HepG2 (cell line): ENCODE data around the gene CCL16. TPM values are rescaled to one million over a fixed set of nuclear protein-coding genes. Genes with fewer than 3 reads are reported as not detected.

Source experiments
- ATF6 ChIP-seq: sonication (generic); formaldehyde crosslinking; conservative IDR thresholded peaks from 2 replicates; pipeline ENCODE4 v1.4.0; 2020; ENCODE audit warnings: missing genetic modification reagents
- CENPT ChIP-seq: sonication (generic); formaldehyde crosslinking; IDR thresholded peaks from 2 replicates; pipeline ENCODE4 v1.8.0; 2022; ENCODE audit warnings: low read depth, mild to moderate bottlenecking, moderate library complexity, missing genetic modification reagents
- CHD2 ChIP-seq: IDR thresholded peaks from 2 replicates; pipeline ENCODE4 v1.6.1; 2011; ENCODE audit warnings: low read depth, low read length, improper control_type of control experiment
- EHMT2 ChIP-seq: fragments of 200-600 bp; sonication (generic); IDR thresholded peaks from 2 replicates; pipeline ENCODE4 v1.7.0; 2017; ENCODE audit warnings: antibody characterized with exemption, low read depth, low read length, borderline replicate concordance
- ETV6 ChIP-seq: sonication (generic); formaldehyde crosslinking; conservative IDR thresholded peaks from 2 replicates; pipeline ENCODE4 v1.4.0; 2020; ENCODE audit warnings: missing genetic modification reagents
- HNF1A ChIP-seq, 2 experiments: sonication (generic) in 1 of 2; formaldehyde crosslinking in 1 of 2; IDR thresholded peaks; 2 replicates each; pipeline versions ENCODE4 v1.4.0 to v1.6.1; 2016 to 2020; ENCODE audit warnings: borderline replicate concordance in 1 of 2, low read depth in 1 of 2, mild to moderate bottlenecking in 1 of 2, missing genetic modification reagents in 1 of 2
- IRF1 ChIP-seq: sonication (generic); formaldehyde crosslinking; IDR thresholded peaks from 2 replicates; pipeline ENCODE4 v1.4.0; 2020; ENCODE audit warnings: low read depth, mild to moderate bottlenecking, missing genetic modification reagents
- ISL2 ChIP-seq: sonication (generic); formaldehyde crosslinking; IDR thresholded peaks from 2 replicates; pipeline ENCODE4 v1.5.0; 2020; ENCODE audit warnings: missing genetic modification reagents
- KLF11 ChIP-seq: IDR thresholded peaks from 2 replicates; pipeline ENCODE4 v1.6.1; 2016; ENCODE audit warnings: missing compliant biosample characterization
- MATR3 ChIP-seq: sonication (generic); formaldehyde crosslinking; IDR thresholded peaks from 2 replicates; pipeline ENCODE4 v1.4.0; 2020; ENCODE audit warnings: missing genetic modification reagents
- PBX3 ChIP-seq: sonication (generic); formaldehyde crosslinking; IDR thresholded peaks from 2 replicates; pipeline ENCODE4 v1.8.1; 2023; ENCODE audit warnings: missing genetic modification reagents, inconsistent platforms, borderline replicate concordance
- RELA ChIP-seq: sonication (generic); formaldehyde crosslinking; IDR thresholded peaks from 2 replicates; pipeline ENCODE4 v1.4.0; 2020; ENCODE audit warnings: missing genetic modification reagents
- TOPORS ChIP-seq: sonication (generic); formaldehyde crosslinking; IDR thresholded peaks from 2 replicates; pipeline ENCODE4 v1.8.0; 2023; ENCODE audit warnings: mild to moderate bottlenecking, missing genetic modification reagents
- ZC3H13 ChIP-seq: sonication (generic); formaldehyde crosslinking; IDR thresholded peaks from 2 replicates; pipeline ENCODE4 v1.8.1; 2023; ENCODE audit warnings: mild to moderate bottlenecking, missing genetic modification reagents, moderate library complexity
- ZKSCAN8 ChIP-seq: IDR thresholded peaks from 2 replicates; pipeline ENCODE4 v1.6.1; 2016; ENCODE audit warnings: borderline replicate concordance, missing genetic modification reagents, missing compliant biosample characterization
- ZMYM3 ChIP-seq: sonication (generic); formaldehyde crosslinking; IDR thresholded peaks from 2 replicates; pipeline ENCODE4 v1.5.1; 2020; ENCODE audit warnings: mild to moderate bottlenecking, missing genetic modification reagents
- ZNF350 ChIP-seq: sonication (generic); formaldehyde crosslinking; IDR thresholded peaks from 2 replicates; pipeline ENCODE4 v1.4.0; 2020; ENCODE audit warnings: mild to moderate bottlenecking, low read depth, missing genetic modification reagents, borderline replicate concordance
- ZNF644 ChIP-seq: IDR thresholded peaks from 2 replicates; pipeline ENCODE4 v1.6.1; 2016; ENCODE audit warnings: low read depth
- ZNF670 ChIP-seq: sonication (generic); formaldehyde crosslinking; IDR thresholded peaks from 2 replicates; pipeline ENCODE4 v1.8.0; 2022; ENCODE audit warnings: mild to moderate bottlenecking, missing genetic modification reagents, borderline replicate concordance
- ZSCAN21 ChIP-seq: sonication (generic); formaldehyde crosslinking; IDR thresholded peaks from 2 replicates; pipeline ENCODE4 v1.8.0; 2022; ENCODE audit warnings: mild to moderate bottlenecking, missing genetic modification reagents, moderate library complexity, borderline replicate concordance
- polyA plus RNA-seq, 8 experiments: library from polyadenylated mRNA; depleted of rRNA in 3 of 8; stranded (reverse) in 7 of 8; unstranded in 1 of 8; fragments of >200 nt; fragmentation: Illumina TruSeq in 4 of 8; extraction: Trizol in 4 of 8; gene quantifications; 2 replicates each; pipeline versions ENCODE4 v1.2.1 to v1.2.3, GENCODE V29; 2011 to 2016; ENCODE audit warnings: low read depth in 4 of 8, missing spikeins in 1 of 8, mixed read lengths in 1 of 8; ENCODE audit not compliant: insufficient read depth in 1 of 8
- total RNA-seq, 5 experiments: library from RNA; depleted of rRNA; stranded (reverse); fragments of >200 nt; fragmentation: Illumina TruSeq; extraction: Trizol; gene quantifications; 2 replicates each; pipeline ENCODE4 v1.2.3, GENCODE V29; 2016; ENCODE audit warnings: low read depth in 1 of 5

Gene CCL16
- total and polyA plus RNA-seq, 2 of the 13 experiments (the other 11 are each of a cell fraction or from before 2014, with no cell fraction given): 2.0 to 14.7 TPM

- no peak for TF ChIP-seq IRF1 (CRISPR knock-in tag)
- TF ChIP-seq ZNF670 (CRISPR knock-in tag): peak; percentile 78
- peak; percentile 95; the same call in 1 of the 2 replicates for TF ChIP-seq ZNF350 (CRISPR knock-in tag)
- no peak for TF ChIP-seq PBX3 (CRISPR knock-in tag)
- peak; percentile 78 for TF ChIP-seq ZMYM3
- 0 out of 2 replicates have a peak, but pooled peaks have one; percentile 63 for TF ChIP-seq TOPORS (CRISPR knock-in tag)
- TF ChIP-seq HNF1A (IDR thresholded peaks at IDR 0.05; ENCODE audit: low read depth): peak; percentile 63
- peak; percentile 86 for TF ChIP-seq HNF1A (CRISPR knock-in tag; IDR thresholded peaks at IDR 0.05; ENCODE audit: borderline replicate concordance)
- TF ChIP-seq EHMT2: no peak
- peak; percentile 62 for TF ChIP-seq ZC3H13 (CRISPR knock-in tag)
- 0 out of 2 replicates have a peak, but pooled peaks have one; percentile 30 for TF ChIP-seq ETV6 (CRISPR knock-in tag)
- TF ChIP-seq ZNF644 (CRISPR knock-in tag): peak; percentile 59
- TF ChIP-seq MATR3 (CRISPR knock-in tag): no peak
- peak; percentile 75; the same call in 1 of the 2 replicates for TF ChIP-seq ZKSCAN8 (CRISPR knock-in tag)
- peak; percentile 40; the same call in 1 of the 2 replicates for TF ChIP-seq CHD2
- peak; percentile 91 for TF ChIP-seq ISL2 (CRISPR knock-in tag)
- no peak; the same call in 1 of the 2 replicates for TF ChIP-seq ZSCAN21 (CRISPR knock-in tag)
- TF ChIP-seq ATF6 (CRISPR knock-in tag): no peak; the same call in 1 of the 2 replicates
- no peak for TF ChIP-seq KLF11 (CRISPR knock-in tag)
- no peak for TF ChIP-seq CENPT (CRISPR knock-in tag)
- TF ChIP-seq RELA: no peak
These were observed 7.7 kb downstream of the CCL16 start (continued) for GRCh38 chr17:35973333-35974260.
